HG02981 (cell line): ENCODE measurements around the gene PCDHA4.
"Not testable (repeated sequence)": the region's sequence is repeated elsewhere in the genome, so short reads cannot be mapped to it uniquely, and the experiment has no call there.

Experiments
- ATAC-seq: cut with Tn5 transposase; IDR thresholded peaks from one replicate; pipeline ENCODE4 v1.9.1; 2021; ENCODE audit warnings: mild to moderate bottlenecking, moderate library complexity; ENCODE audit not compliant: unreplicated experiment

PCDHA4 gene

DNA sequence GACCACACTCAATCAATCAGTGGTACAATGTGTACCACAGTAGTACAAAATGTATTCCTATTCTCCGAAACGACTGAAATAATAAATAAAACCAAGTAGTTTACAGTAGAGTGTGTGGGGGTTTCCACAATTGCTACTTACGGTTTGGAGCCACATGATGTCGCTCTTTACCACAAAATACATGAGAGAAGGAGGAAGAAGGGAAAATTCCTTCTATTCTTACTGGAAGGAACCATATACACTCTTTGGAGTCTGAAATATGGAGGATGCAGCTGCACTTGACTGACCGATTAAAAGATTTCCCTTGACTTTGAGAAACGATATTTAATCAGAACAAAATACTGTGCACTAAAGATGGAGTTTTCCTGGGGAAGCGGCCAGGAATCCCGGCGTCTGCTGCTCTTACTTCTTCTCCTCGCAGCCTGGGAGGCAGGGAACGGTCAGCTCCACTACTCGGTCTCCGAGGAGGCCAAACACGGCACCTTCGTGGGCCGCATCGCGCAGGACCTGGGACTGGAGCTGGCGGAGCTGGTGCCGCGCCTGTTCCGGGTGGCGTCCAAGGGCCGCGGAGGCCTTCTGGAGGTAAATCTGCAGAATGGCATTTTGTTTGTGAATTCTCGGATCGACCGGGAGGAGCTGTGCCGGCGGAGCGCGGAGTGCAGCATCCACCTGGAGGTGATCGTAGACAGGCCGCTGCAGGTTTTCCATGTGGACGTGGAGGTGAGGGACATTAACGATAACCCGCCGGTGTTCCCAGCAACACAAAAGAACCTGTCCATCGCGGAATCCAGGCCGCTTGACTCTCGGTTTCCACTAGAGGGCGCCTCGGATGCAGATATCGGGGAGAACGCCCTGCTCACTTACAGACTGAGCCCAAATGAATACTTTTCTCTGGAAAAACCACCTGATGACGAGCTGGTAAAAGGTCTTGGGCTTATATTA lies at the start of gene PCDHA4:
PCDHA4 (plus strand) TSS at position 235 of the 942 bp plus-strand sequence.
- ATAC-seq, result no peak

DNA sequence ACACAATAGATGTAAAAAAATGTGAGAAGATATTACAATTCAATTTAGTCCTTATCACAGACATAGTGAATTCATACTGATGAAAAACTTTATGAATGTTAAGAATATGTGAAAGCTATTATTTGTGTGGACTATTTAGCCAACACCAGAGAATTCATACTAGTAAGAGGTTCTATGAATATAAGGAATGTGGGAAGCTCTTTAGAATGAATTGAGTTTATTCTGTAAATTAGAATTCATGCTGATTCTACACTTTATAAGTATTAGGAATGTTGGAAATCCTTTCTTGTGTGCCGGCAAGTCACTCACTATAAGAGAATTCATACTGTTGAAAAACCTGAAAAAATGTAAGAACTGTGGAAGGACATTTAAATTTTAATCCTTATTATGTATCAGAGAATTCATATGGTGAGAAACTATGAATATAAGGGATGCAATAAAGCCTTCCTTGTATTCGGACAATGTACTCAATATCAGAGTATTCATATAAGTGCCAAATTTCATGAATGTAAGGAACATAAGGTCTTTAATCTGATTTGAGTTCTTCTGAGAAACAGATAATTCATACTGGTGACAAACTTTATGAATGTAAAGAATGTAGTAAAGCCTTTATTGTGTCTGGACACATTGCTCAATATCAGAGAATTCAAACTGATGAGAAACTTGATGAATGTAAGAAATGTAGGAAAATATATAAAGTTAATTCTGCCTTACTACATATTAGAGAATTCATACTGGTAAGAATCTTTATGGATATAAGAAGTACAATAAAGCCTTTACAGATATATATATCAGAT lies 42.5 kb upstream of the PCDHA4 start:
- no peak for ATAC-seq

DNA sequence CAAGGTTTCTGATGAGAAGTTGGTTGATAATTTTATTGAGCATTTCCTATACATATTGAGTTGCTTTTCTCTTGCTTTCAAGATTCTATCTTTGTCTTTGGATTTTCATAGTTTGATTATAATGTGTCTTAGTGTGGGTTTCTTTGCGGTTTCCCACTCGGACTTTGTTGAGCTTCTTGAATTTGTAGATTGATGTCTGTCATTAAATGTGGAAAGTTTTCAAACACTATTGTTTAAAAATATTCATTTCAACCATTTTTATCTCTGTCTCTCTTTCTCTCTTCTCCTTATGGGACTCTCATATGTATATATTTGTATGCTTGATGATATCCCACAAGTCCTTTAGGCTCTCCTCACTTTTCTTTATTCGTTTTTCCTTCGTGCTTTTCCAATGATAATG lies 39.4 kb upstream of the PCDHA4 start:
- ATAC-seq, result no peak

DNA sequence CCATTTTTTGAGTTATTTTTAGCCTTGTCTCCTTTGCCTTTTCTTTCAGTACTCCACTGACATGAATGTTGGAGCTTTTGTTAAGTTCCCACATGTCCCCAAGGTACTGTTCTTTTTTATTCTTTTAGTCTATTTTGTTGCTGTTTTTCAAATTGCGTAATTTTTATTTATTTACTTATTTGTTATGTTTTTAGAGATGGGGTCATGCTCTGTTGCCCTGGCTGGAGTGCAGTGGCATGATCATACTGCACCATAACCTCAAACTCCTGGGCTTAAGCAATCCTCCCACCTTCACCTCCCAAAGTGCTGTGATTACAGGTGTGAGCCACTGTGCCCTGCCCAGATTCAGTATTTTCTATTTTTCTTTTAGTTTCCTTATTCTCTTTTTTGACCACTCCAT lies 26.4 kb upstream of the PCDHA4 start:
- ATAC-seq, result no peak

DNA sequence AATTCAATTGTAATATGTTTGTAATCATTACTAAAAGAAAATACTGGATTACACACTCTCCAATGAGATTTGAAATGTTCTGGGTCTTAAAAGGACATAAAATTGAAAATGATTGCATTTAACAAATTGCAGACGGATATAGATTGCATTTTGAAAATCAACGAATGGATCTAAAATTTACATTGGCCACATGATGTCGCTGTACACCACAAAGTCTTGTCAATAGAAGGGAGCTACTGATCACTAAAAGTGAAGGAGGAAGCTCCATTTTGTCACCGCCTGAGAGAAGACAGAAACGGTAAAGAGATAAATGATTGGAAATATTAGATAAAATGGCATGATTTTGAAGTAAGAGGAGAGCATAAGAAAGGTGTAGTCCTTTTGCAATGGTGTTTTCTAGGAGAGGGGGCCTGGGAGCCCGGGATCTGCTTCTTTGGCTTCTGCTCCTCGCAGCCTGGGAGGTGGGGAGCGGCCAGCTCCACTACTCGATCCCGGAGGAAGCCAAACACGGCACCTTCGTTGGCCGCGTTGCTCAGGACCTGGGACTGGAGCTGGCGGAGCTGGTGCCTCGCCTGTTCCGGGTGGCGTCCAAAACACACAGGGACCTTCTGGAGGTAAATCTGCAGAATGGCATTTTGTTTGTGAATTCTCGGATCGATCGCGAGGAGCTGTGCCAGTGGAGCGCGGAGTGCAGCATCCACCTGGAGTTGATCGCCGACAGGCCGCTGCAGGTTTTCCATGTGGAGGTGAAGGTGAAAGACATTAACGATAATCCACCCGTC lies 20.8 kb upstream of the PCDHA4 start, which contains the start of gene PCDHA1:
PCDHA1 (plus strand) TSS at position 236 of the 782 bp plus-strand sequence.
- ATAC-seq, result no peak

GRCh38 chr5:140787422-140787821 lies 19.4 kb upstream of the PCDHA4 start:
- ATAC-seq, result not testable (repeated sequence)

DNA sequence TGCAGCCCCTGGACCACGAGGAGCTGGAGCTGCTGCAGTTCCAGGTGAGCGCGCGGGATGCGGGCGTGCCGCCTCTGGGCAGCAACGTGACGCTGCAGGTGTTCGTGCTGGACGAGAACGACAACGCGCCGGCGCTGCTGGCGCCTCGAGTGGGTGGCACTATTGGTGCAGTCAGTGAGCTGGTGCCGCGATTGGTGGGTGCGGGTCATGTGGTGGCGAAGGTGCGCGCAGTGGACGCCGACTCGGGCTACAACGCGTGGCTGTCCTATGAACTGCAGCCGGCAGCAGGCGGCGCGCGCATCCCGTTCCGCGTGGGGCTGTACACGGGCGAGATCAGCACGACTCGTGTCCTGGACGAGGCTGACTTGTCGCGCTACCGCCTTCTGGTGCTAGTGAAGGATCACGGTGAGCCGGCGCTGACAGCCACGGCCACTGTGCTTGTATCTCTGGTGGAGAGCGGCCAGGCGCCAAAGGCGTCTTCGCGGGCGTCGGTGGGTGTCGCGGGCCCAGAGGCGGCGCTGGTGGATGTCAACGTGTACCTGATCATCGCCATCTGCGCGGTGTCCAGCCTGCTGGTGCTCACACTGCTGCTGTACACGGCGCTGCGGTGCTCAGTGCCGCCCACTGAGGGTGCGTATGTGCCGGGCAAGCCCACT lies 18.9 kb upstream of the PCDHA4 start:
- ATAC-seq, result not testable (repeated sequence)

GRCh38 chr5:140791089-140791488 lies 15.8 kb upstream of the PCDHA4 start:
- no peak for ATAC-seq

- no peak for ATAC-seq
Measured at GRCh38 chr5:140794595-140795258, 12.1 kb upstream of the PCDHA4 start, which contains the start of gene PCDHA2. Gene PCDHA2 (plus strand): TSS chr5:140794852.

- no peak for ATAC-seq
Measured at GRCh38 chr5:140795259-140795641, 11.6 kb upstream of the PCDHA4 start.

GRCh38 chr5:140796072-140796717 lies 10.7 kb upstream of the PCDHA4 start:
- ATAC-seq, result not testable (repeated sequence)

DNA sequence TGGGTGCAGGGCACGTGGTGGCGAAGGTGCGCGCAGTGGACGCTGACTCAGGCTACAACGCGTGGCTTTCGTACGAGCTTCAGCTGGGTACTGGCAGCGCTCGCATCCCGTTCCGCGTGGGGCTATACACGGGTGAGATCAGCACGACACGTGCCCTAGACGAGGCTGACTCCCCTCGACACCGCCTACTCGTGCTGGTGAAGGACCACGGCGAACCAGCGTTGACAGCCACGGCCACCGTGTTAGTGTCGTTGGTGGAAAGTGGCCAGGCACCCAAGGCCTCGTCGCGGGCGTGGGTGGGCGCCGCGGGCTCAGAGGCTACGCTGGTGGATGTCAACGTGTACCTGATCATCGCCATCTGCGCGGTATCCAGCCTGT lies 10.2 kb upstream of the PCDHA4 start:
- ATAC-seq, result no peak

DNA sequence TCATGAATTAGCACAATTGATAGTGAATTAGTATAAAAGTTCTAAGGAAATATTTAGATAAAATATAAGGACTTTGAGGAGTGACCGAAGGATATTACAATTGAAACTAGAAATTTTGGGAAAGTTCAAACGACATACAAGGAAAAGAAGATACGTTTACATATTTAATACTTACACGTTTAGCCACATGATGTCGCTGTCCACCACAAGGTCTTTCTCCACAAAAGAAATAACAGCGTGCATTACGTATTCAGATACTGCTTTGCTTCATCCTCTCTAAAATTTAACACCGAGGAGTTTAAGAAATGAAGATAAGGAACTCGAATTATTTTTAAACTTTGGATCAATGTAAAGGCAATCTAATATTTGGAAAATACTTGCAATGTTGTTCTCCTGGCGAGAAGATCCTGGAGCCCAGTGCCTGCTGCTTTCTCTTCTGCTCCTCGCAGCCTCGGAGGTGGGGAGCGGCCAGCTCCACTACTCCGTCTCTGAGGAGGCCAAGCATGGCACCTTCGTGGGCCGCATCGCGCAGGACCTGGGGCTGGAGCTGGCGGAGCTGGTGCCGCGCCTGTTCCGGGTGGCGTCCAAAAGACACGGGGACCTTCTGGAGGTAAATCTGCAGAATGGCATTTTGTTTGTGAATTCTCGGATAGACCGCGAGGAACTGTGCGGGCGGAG lies 5.9 kb upstream of the PCDHA4 start, which contains the start of gene PCDHA3:
PCDHA3 (plus strand) TSS at position 242 of the 678 bp plus-strand sequence.
- no peak for ATAC-seq

GRCh38 chr5:140801494-140801841 lies 5.4 kb upstream of the PCDHA4 start:
- ATAC-seq, result no peak

DNA sequence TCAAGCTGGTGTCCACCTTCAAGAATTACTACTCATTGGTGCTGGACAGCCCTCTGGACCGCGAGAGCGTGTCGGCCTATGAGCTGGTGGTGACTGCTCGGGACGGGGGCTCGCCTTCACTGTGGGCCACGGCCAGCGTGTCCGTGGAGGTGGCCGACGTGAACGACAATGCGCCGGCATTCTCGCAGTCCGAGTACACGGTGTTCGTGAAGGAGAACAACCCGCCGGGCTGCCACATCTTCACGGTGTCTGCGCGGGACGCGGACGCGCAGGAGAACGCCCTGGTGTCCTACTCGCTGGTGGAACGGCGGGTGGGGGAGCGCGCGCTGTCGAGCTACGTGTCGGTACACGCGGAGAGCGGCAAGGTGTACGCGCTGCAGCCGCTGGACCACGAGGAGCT lies 4.5 kb upstream of the PCDHA4 start:
- ATAC-seq, result not testable (repeated sequence)

DNA sequence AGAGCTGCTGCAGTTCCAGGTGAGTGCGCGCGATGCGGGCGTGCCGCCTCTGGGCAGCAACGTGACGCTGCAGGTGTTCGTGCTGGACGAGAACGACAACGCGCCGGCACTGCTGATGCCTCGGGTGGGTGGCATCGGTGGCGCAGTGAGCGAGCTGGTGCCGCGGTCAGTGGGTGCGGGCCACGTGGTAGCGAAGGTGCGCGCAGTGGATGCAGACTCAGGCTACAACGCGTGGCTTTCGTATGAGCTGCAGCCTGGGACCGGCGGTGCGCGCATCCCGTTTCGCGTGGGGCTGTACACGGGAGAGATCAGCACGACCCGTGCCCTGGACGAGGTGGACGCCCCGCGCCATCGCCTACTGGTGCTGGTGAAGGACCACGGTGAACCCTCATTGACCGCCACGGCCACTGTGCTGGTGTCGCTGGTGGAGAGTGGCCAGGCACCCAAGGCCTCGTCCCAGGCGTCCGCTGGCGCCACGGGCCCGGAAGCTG lies 4.0 kb upstream of the PCDHA4 start:
- ATAC-seq, result no peak

- not testable (repeated sequence) for ATAC-seq
Measured at GRCh38 chr5:140808241-140808888, 1.5 kb downstream of the PCDHA4 start.

DNA sequence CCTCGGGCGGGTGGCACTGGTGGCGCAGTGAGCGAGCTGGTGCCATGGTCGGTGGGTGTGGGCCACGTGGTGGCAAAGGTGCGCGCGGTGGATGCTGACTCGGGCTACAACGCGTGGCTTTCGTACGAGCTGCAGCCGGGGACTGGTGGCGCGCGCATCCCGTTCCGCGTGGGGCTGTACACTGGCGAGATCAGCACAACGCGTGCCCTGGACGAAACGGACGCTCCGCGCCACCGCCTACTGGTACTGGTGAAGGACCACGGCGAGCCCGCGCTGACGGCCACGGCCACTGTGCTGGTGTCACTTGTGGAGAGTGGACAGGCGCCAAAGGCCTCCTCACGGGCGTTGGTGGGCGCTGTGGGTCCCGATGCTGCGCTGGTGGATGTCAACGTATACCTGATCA lies 2.0 kb downstream of the PCDHA4 start:
- no peak for ATAC-seq
